Breast epithelium (tissue), 4 donors: ENCODE measurements around the gene GSDMA. TPM values are rescaled to one million over a fixed set of nuclear protein-coding genes. Genes with fewer than 3 reads are reported as not detected.
A peak's percentile ranks its signal among the peaks of the same experiment; 100 is the strongest.
"Not testable (repeated sequence)": the region's sequence is repeated elsewhere in the genome, so short reads cannot be mapped to it uniquely, and the experiment has no call there.

ENCODE experiments used
- DNase-seq, 2 donors: peaks; one replicate each; pipeline ENCODE4 v3.0.0-alpha.2; 2019; ENCODE audit warnings: low spot score in 2 of 2
- H3K27ac ChIP-seq, 2 donors: fragments of 200-600 bp; sonication (generic) in 1 of 2; one replicate each; pipeline ENCODE4 v1.5.1; 2016 to 2019; ENCODE audit warnings: mild to moderate bottlenecking in 1 of 2
- H3K27me3 ChIP-seq, 2 donors: fragments of 200-600 bp; sonication (generic) in 1 of 2; one replicate each; pipeline versions ENCODE4 v1.5.1 to v1.6.0; 2017 to 2019; ENCODE audit warnings: control low read depth in 1 of 2, mild to moderate bottlenecking in 1 of 2
- H3K36me3 ChIP-seq: fragments of 200-600 bp; one replicate; pipeline ENCODE4 v1.5.1; 2019
- H3K4me1 ChIP-seq, 2 donors: fragments of 200-600 bp; sonication (generic); one replicate each; pipeline ENCODE4 v1.5.1; 2016 to 2019; ENCODE audit warnings: control low read depth in 1 of 2
- H3K4me3 ChIP-seq, 3 donors: fragments of 200-600 bp; sonication (generic); 1 replicate in 2 of 3; 2 replicates in 1 of 3; pipeline ENCODE4 v1.5.1; 2016 to 2019; ENCODE audit warnings: mild to moderate bottlenecking in 3 of 3, moderate library complexity in 2 of 3
- H3K9me3 ChIP-seq, 2 donors: fragments of 200-600 bp; sonication (generic) in 1 of 2; one replicate each; pipeline ENCODE4 v1.5.1; 2016 to 2019; ENCODE audit warnings: control low read depth in 1 of 2
- CTCF ChIP-seq, 3 donors: fragments of 450-650 bp; IDR thresholded peaks; one replicate each; pipeline ENCODE4 v1.5.1; 2016 to 2017; ENCODE audit warnings: antibody characterized with exemption in 3 of 3, mild to moderate bottlenecking in 3 of 3, moderate library complexity in 3 of 3
- POLR2A ChIP-seq: fragments of 450-650 bp; IDR thresholded peaks from one replicate; pipeline ENCODE4 v1.6.1; 2016; ENCODE audit warnings: antibody characterized with exemption, mild to moderate bottlenecking, moderate library complexity
- POLR2AphosphoS5 ChIP-seq, 3 donors: sonication (generic); formaldehyde crosslinking; IDR thresholded peaks; one replicate each; pipeline ENCODE4 v1.6.1; 2017; ENCODE audit warnings: antibody characterized with exemption in 3 of 3
- intact Hi-C: fragments of 100-400 bp; cut with DNase I; formaldehyde crosslinking; loops from one replicate; pipeline ENCODE4 v1.15.1; 2023; ENCODE audit warnings: low total_unique reads
- total RNA-seq, 3 donors: library from RNA; depleted of rRNA; stranded (reverse); fragments of >200 nt; gene quantifications; one replicate each; pipeline ENCODE4 v1.1.0, GENCODE V29; 2016

The GSDMA gene
- total RNA-seq, 3 donors from 2014 or later = 0.44 to 3.4 TPM; not detected in 1

- intact Hi-C loops = loop anchor here (5.0 kb wide), 1 partner anchor 1856 kb away; no protein-coding TSS in a partner anchor
- no peak for TF ChIP-seq CTCF (IDR thresholded peaks at IDR 0.05)
- no peak for TF ChIP-seq POLR2AphosphoS5 (IDR thresholded peaks at IDR 0.05)
- no peak for TF ChIP-seq POLR2A
- no peak for DNase-seq
- no peaks in the 10 kb centered on the region for H3K9me3 ChIP-seq
- H3K27ac ChIP-seq = peak overlapping the region in 1 of 2 donors; percentile 32
- no peaks in the 10 kb centered on the region for H3K36me3 ChIP-seq
- H3K4me3 ChIP-seq = no peak overlapping the region
- no peaks in the 10 kb centered on the region for H3K4me1 ChIP-seq
- H3K27me3 ChIP-seq = no peaks in the 10 kb centered on the region
Observed at GRCh38 chr17:39946551-39947330, 16.1 kb upstream of the GSDMA start.

- not testable (repeated sequence) for H3K4me3 ChIP-seq, DNase-seq, H3K9me3 ChIP-seq, H3K27me3 ChIP-seq, H3K36me3 ChIP-seq, H3K4me1 ChIP-seq
- intact Hi-C loops = loop anchor here (5.0 kb wide), 1 partner anchor 1854 kb away; no protein-coding TSS in a partner anchor
- peak overlapping the region; percentile 50 to 59 for H3K27ac ChIP-seq
Observed at GRCh38 chr17:39948489-39948828, 14.3 kb upstream of the GSDMA start.

- Histone ChIP-seq H3K27ac (peak overlapping the region; percentile 50 to 59), H3K36me3 (no peaks in the 10 kb centered on the region), H3K27me3 (no peaks in the 10 kb centered on the region), H3K4me3 (no peak overlapping the region), H3K9me3 (no peaks in the 10 kb centered on the region), H3K4me1 (no peaks in the 10 kb centered on the region)
- DNase-seq = peak in 1 of 2 donors; percentile 41
- TF ChIP-seq POLR2A = no peak
- TF ChIP-seq CTCF (IDR thresholded peaks at IDR 0.05) = no peak
- TF ChIP-seq POLR2AphosphoS5 (IDR thresholded peaks at IDR 0.05) = peak in 1 of 3 donors; percentile 30
- intact Hi-C loops = loop anchor here (5.0 kb wide), 1 partner anchor 1853 kb away; no protein-coding TSS in a partner anchor
Observed at GRCh38 chr17:39949028-39949427, 13.8 kb upstream of the GSDMA start.

GRCh38 chr17:39950871-39951348 is 11.9 kb upstream of the GSDMA start:
- H3K27me3 ChIP-seq = no peaks in the 10 kb centered on the region
- DNase-seq = no peak
- no peak overlapping the region for H3K27ac ChIP-seq
- no peaks in the 10 kb centered on the region for H3K36me3 ChIP-seq
- H3K4me3 ChIP-seq = no peak overlapping the region
- no peaks in the 10 kb centered on the region for H3K9me3 ChIP-seq
- intact Hi-C loops = no loop called here
- no peak for TF ChIP-seq POLR2AphosphoS5 (IDR thresholded peaks at IDR 0.05)
- no peaks in the 10 kb centered on the region for H3K4me1 ChIP-seq

GRCh38 chr17:39951924-39952679 is 10.7 kb upstream of the GSDMA start:
- Histone ChIP-seq H3K4me3 (peak overlapping the region; percentile 35 to 62 (median 47)), H3K27me3 (no peaks in the 10 kb centered on the region), H3K36me3 (no peaks in the 10 kb centered on the region), H3K9me3 (no peaks in the 10 kb centered on the region), H3K4me1 (no peaks in the 10 kb centered on the region), H3K27ac (peak overlapping the region; percentile 78 to 87)
- DNase-seq = no peak
- intact Hi-C loops = no loop called here
- no peak for TF ChIP-seq POLR2AphosphoS5 (IDR thresholded peaks at IDR 0.05)
- TF ChIP-seq CTCF (IDR thresholded peaks at IDR 0.05) = no peak
- TF ChIP-seq POLR2A = no peak
